SK-N-SH treated with all-trans-retinoic acid at 6 μM for 48 hours (cell line): Measurements from ENCODE around the gene RGS7.

Source experiments
- ATAC-seq: fragments of 200-7000 bp; cut with Tn5 transposase; 3 replicates; pipeline ENCODE4 v1.9.1; 2020; ENCODE audit warnings: mild to moderate bottlenecking, moderate library complexity
- ARNTL ChIP-seq: fragments of 450-650 bp; formaldehyde crosslinking; IDR thresholded peaks from 2 replicates; pipeline ENCODE4 v1.5.0; 2020; ENCODE audit warnings: low read depth, mild to moderate bottlenecking, moderate library complexity, borderline replicate concordance
- BACH2 ChIP-seq: fragments of 250-450 bp; sonication (Bioruptor Pico); IDR thresholded peaks from 2 replicates; pipeline ENCODE4 v1.9.0; 2021; ENCODE audit warnings: mild to moderate bottlenecking, borderline replicate concordance
- CREB5 ChIP-seq: fragments of 250-450 bp; sonication (Bioruptor Pico); IDR thresholded peaks from 2 replicates; pipeline ENCODE4 v1.5.1; 2020; ENCODE audit warnings: low read depth, mild to moderate bottlenecking, moderate library complexity
- CSRNP3 ChIP-seq: fragments of 250-450 bp; sonication (Bioruptor Pico); IDR thresholded peaks from 2 replicates; pipeline ENCODE4 v1.5.1; 2021; ENCODE audit warnings: mild to moderate bottlenecking, moderate library complexity
- ESRRG ChIP-seq: fragments of 250-450 bp; sonication (Bioruptor Pico); IDR thresholded peaks from 2 replicates; pipeline ENCODE4 v1.6.1; 2021; ENCODE audit warnings: mild to moderate bottlenecking
- GLIS3 ChIP-seq: fragments of 250-450 bp; sonication (Bioruptor Pico); IDR thresholded peaks from 2 replicates; pipeline ENCODE4 v1.5.0; 2020; ENCODE audit warnings: mild to moderate bottlenecking, moderate library complexity
- ISL1 ChIP-seq: fragments of 250-450 bp; sonication (Bioruptor Pico); IDR thresholded peaks from 2 replicates; pipeline ENCODE4 v2.1.2; 2022; ENCODE audit warnings: mild to moderate bottlenecking, moderate library complexity
- OSR1 ChIP-seq: fragments of 250-450 bp; sonication (Bioruptor Pico); IDR thresholded peaks from 2 replicates; pipeline ENCODE4 v1.8.0; 2022; ENCODE audit warnings: moderate library complexity, mild to moderate bottlenecking, inconsistent platforms
- PATZ1 ChIP-seq: fragments of 250-450 bp; sonication (Bioruptor Pico); IDR thresholded peaks from 2 replicates; pipeline ENCODE4 v1.8.0; 2020; ENCODE audit warnings: mild to moderate bottlenecking, moderate library complexity, borderline replicate concordance
- POU6F1 ChIP-seq: fragments of 250-450 bp; sonication (Bioruptor Pico); IDR thresholded peaks from 2 replicates; pipeline ENCODE4 v1.8.0; 2021; ENCODE audit warnings: low read depth, mild to moderate bottlenecking, moderate library complexity, borderline replicate concordance
- RARB ChIP-seq: fragments of 250-450 bp; sonication (Bioruptor Pico); IDR thresholded peaks from 2 replicates; pipeline ENCODE4 v1.8.0; 2021; ENCODE audit warnings: mild to moderate bottlenecking, moderate library complexity
- SNAI2 ChIP-seq: fragments of 250-450 bp; sonication (Bioruptor Pico); IDR thresholded peaks from 2 replicates; pipeline ENCODE4 v1.5.0; 2020; ENCODE audit warnings: mild to moderate bottlenecking, moderate library complexity
- TCF4 ChIP-seq: fragments of 250-450 bp; sonication (Bioruptor Pico); IDR thresholded peaks from 2 replicates; pipeline ENCODE4 v1.8.0; 2021; ENCODE audit warnings: mild to moderate bottlenecking, moderate library complexity, borderline replicate concordance
- TOX ChIP-seq: fragments of 250-450 bp; sonication (Bioruptor Pico); IDR thresholded peaks from 2 replicates; pipeline ENCODE4 v1.8.0; 2021; ENCODE audit warnings: mild to moderate bottlenecking, moderate library complexity, borderline replicate concordance
- ZC3H10 ChIP-seq: fragments of 250-450 bp; sonication (Bioruptor Pico); IDR thresholded peaks from 2 replicates; pipeline ENCODE4 v1.5.1; 2021; ENCODE audit warnings: mild to moderate bottlenecking, moderate library complexity
- ZFP3 ChIP-seq: fragments of 250-450 bp; sonication (Bioruptor Pico); IDR thresholded peaks from 2 replicates; pipeline ENCODE4 v1.5.0; 2020; ENCODE audit warnings: mild to moderate bottlenecking, moderate library complexity
- ZNF565 ChIP-seq: fragments of 450-650 bp; formaldehyde crosslinking; conservative IDR thresholded peaks from 2 replicates; pipeline ENCODE4 v1.5.0; 2020; ENCODE audit warnings: low read depth, mild to moderate bottlenecking, moderate library complexity
- ZNF8 ChIP-seq: fragments of 450-650 bp; formaldehyde crosslinking; IDR thresholded peaks from 2 replicates; pipeline ENCODE4 v1.5.0; 2020; ENCODE audit warnings: mild to moderate bottlenecking, moderate library complexity
- TF ChIP-seq, protein P1 (sequence below): fragments of 250-450 bp; sonication (Bioruptor Pico); IDR thresholded peaks from 2 replicates; pipeline ENCODE4 v1.5.0; 2020; ENCODE audit warnings: mild to moderate bottlenecking, moderate library complexity

The RGS7 gene

GRCh38 chr1:241007668-241008067 lies 349.3 kb downstream of the RGS7 start:
- TF ChIP-seq BACH2 (CRISPR knock-in tag) = no peak
- no peak for TF ChIP-seq GLIS3 (CRISPR knock-in tag)
- TF ChIP-seq TCF4 (CRISPR knock-in tag) = no peak
- no peak for TF ChIP-seq PATZ1
- TF ChIP-seq, all 23 proteins: peak for 0
- ATAC-seq = no peak

DNA sequence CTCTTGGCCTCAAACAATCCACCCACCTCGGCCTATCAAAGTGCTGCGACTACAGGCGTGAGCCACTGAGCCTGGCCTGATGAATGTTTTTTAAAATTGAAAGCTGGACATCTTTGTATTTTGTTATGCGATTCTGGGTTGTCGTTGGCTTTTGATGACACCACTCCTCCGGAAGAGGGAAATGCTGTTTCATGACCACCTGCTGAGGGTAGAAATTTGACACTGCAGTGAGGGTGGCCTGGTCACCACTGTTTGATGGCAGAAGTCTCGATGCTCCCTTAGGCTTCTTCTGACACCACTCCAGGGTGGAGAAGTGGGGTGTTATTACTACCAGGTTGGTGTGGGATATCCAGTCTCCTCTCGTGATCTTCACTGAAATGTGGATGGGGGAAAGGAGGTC lies 357.2 kb downstream of the RGS7 start:
- no peak for ATAC-seq
- TF ChIP-seq ARNTL (CRISPR knock-in tag) (no peak), PATZ1 (no peak), ISL1 (CRISPR knock-in tag) (no peak), CSRNP3 (CRISPR knock-in tag) (no peak), ZC3H10 (CRISPR knock-in tag) (no peak), TCF4 (CRISPR knock-in tag) (no peak), RARB (CRISPR knock-in tag) (no peak), ZFP3 (no peak), BACH2 (CRISPR knock-in tag) (no peak), TOX (CRISPR knock-in tag) (no peak), ZNF8 (CRISPR knock-in tag) (no peak), SNAI2 (CRISPR knock-in tag) (no peak), GLIS3 (CRISPR knock-in tag) (no peak)
- TF ChIP-seq, all 23 proteins: peak for 0

- TF ChIP-seq ZNF8 (CRISPR knock-in tag) (no peak), ZFP3 (no peak), SNAI2 (CRISPR knock-in tag) (no peak), ISL1 (CRISPR knock-in tag) (no peak)
- no peak for ATAC-seq
Observed at GRCh38 chr1:240998441-240999015, 358.5 kb downstream of the RGS7 start.

GRCh38 chr1:240998024-240998423 lies 359.0 kb downstream of the RGS7 start:
- ATAC-seq = no peak
- TF ChIP-seq SNAI2 (CRISPR knock-in tag) = no peak
- TF ChIP-seq ESRRG = no peak
- TF ChIP-seq, protein P1, sequence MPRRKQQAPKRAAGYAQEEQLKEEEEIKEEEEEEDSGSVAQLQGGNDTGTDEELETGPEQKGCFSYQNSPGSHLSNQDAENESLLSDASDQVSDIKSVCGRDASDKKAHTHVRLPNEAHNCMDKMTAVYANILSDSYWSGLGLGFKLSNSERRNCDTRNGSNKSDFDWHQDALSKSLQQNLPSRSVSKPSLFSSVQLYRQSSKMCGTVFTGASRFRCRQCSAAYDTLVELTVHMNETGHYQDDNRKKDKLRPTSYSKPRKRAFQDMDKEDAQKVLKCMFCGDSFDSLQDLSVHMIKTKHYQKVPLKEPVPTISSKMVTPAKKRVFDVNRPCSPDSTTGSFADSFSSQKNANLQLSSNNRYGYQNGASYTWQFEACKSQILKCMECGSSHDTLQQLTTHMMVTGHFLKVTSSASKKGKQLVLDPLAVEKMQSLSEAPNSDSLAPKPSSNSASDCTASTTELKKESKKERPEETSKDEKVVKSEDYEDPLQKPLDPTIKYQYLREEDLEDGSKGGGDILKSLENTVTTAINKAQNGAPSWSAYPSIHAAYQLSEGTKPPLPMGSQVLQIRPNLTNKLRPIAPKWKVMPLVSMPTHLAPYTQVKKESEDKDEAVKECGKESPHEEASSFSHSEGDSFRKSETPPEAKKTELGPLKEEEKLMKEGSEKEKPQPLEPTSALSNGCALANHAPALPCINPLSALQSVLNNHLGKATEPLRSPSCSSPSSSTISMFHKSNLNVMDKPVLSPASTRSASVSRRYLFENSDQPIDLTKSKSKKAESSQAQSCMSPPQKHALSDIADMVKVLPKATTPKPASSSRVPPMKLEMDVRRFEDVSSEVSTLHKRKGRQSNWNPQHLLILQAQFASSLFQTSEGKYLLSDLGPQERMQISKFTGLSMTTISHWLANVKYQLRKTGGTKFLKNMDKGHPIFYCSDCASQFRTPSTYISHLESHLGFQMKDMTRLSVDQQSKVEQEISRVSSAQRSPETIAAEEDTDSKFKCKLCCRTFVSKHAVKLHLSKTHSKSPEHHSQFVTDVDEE = no peak
- no peak for TF ChIP-seq TOX (CRISPR knock-in tag)
- TF ChIP-seq OSR1 = no peak
- no peak for TF ChIP-seq CSRNP3 (CRISPR knock-in tag)
- TF ChIP-seq TCF4 (CRISPR knock-in tag) = no peak
- TF ChIP-seq BACH2 (CRISPR knock-in tag) = no peak
- TF ChIP-seq ZNF565 (CRISPR knock-in tag) = no peak
- TF ChIP-seq ZFP3 = no peak
- no peak for TF ChIP-seq POU6F1 (CRISPR knock-in tag)
- TF ChIP-seq ZNF8 (CRISPR knock-in tag) = no peak
- TF ChIP-seq PATZ1 = no peak
- no peak for TF ChIP-seq ZC3H10 (CRISPR knock-in tag)
- no peak for TF ChIP-seq CREB5
